HEK293 (cell line): ENCODE results near the gene TTC27.

Experiments used
- ZNF292 ChIP-seq: fragments of 450-650 bp; formaldehyde crosslinking; IDR thresholded peaks from 2 replicates; pipeline ENCODE4 v1.5.1; 2016; ENCODE audit warnings: low read depth, missing biosample characterization, missing genetic modification characterization, borderline replicate concordance
- ZNF777 ChIP-seq: fragments of 450-650 bp; formaldehyde crosslinking; IDR thresholded peaks from 2 replicates; pipeline ENCODE4 v1.5.1; 2017; ENCODE audit warnings: missing biosample characterization, missing genetic modification characterization, borderline replicate concordance

DNA sequence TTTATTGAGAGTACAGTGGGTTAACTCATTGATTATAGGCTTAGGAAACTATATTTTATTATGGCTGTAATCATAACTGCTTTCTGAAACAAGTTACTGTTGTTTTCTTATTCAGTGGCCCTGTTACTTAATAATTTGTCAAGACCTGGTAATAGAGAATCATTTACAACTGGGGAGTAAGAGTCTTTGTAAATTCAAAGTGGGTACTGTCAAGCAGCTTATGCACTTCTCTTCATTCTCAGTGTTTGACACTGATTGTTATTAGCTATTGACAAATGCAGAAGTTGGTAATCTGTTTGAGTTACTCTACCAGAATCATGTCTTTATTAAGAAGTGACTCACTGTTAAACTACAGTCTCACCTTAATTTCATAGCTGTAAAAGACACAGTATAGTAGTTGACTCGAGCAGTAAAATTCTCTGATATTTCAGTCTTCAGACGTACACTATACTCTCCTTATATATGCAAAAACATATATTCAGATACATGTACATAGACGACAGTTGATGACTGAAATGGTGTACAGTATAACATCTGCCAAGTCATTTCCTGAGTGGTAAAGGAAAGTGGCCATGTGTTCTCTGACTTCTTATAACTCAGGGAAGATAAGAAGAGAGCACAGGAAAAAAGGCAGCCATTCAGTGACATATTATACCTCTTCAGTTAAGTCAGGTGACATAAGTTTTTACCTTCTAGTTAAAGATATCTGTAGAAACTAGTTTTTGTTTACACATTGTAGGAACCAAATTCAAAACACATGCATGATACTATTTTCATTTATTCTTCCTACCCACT is 36.0 kb upstream of the TTC27 start:
- no peak for TF ChIP-seq ZNF292 (tag by site-specific recombination)
- no peak for TF ChIP-seq ZNF777 (tag by site-specific recombination)
